ENCODE measurements around the gene CNR2.

Gene CNR2

GRCh38 chr1:23913212-23913880 lies at the start of gene CNR2:
CNR2 (minus strand) TSS chr1:23913362; CDS start chr1:23875617, 37,745 bp downstream.
- no peak within 1 kb of the TSS for H3K4me3 ChIP-seq (ENCODE audit: low read depth, low read length)
- POLR2A ChIA-PET, result no interaction called here
- CTCF ChIA-PET, result interaction anchor here (0.6 to 1.4 kb wide), 5 partner anchors 97 to 374 kb away, joined by 3 to 7 read pairs (median 3); no protein-coding TSS in a partner anchor
- H3K27ac ChIP-seq (ENCODE audit: extremely low read depth, low read depth, low read length), result no peak within 1 kb of the TSS
- H3K9me3 ChIP-seq (ENCODE audit: control insufficient read depth, insufficient read depth, low read depth, low read length), result no peaks in the 10 kb centered on the region
- H3K4me1 ChIP-seq (ENCODE audit: control insufficient read depth, insufficient read depth, low read length), result no peaks in the 10 kb centered on the region
- H3K36me3 ChIP-seq (ENCODE audit: control insufficient read depth in 2 of 2, insufficient read depth in 1 of 2, low read length in 2 of 2), result no peaks in the 10 kb centered on the region
- TF ChIP-seq TCF7L2 (IDR thresholded peaks at IDR 0.05; ENCODE audit: borderline replicate concordance, low read depth, low read length) (no peak), ZFHX2 (tag by site-specific recombination; conservative IDR thresholded peaks at IDR 0.05) (no peak), SCRT2 (tag by site-specific recombination; IDR thresholded peaks at IDR 0.05) (peak; percentile 67; the same call in 1 of the 2 replicates), PRDM2 (tag by site-specific recombination; IDR thresholded peaks at IDR 0.05; ENCODE audit: borderline replicate concordance) (no peak)

DNA sequence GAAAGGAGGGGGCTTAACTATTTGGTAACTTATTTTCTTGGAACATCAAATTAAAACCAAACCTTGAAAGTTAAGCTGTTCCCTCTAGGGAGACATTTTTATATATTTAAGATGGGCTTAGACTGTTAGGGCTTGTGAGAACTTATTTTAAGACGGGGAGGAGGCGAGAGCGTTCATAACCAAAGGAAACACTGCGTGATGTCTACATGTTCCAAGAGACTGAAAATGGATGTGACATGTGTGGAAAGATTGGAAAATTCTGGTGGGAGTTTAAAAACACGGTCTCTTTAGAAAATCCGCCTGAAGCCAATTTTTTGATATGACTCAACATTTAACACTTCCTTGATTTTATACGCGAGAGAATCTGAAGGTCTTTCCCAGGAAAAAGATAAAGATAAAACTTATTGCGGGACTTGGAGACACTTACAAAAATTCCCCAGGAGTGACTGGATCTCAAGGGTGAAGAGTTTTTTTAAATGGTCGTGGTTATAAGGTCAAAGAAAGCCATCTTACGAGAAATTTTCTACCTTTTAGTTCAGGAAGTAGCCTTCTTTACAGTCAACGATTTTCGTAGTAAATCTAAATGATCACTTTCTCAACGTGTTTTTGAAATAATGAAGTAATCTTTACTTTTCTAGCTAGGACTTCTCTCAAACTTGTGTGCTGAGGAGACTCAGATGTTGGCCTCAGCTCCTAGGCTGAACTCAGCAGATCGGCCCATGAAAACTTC lies 47.3 kb upstream of the CNR2 start:
- ChIA-PET CTCF (interaction anchor here (0.6 to 0.7 kb wide), 2 partner anchors 63 to 150 kb away, joined by 3 read pairs; no protein-coding TSS in a partner anchor), POLR2A (interaction anchor here (1.3 to 3.2 kb wide), 9 partner anchors 9 to 100 kb away, joined by 3 to 24 read pairs (median 6); partner anchors contain the start of gene SRSF10)
- TF ChIP-seq PRDM1 (tag by site-specific recombination; IDR thresholded peaks at IDR 0.05) (0 out of 2 replicates have a peak, but pooled peaks have one; percentile 6), ZNF292 (tag by site-specific recombination; IDR thresholded peaks at IDR 0.05; ENCODE audit: borderline replicate concordance, low read depth) (0 out of 2 replicates have a peak, but pooled peaks have one; percentile 5), ZNF335 (tag by site-specific recombination; conservative IDR thresholded peaks at IDR 0.05) (peak; percentile 4; the same call in 1 of the 2 replicates), IKZF3 (tag by site-specific recombination; IDR thresholded peaks at IDR 0.05) (peak; percentile 7; the same call in 1 of the 2 replicates), PRDM6 (tag by site-specific recombination; IDR thresholded peaks at IDR 0.05) (peak; percentile 72)
- TF ChIP-seq, protein P1, sequence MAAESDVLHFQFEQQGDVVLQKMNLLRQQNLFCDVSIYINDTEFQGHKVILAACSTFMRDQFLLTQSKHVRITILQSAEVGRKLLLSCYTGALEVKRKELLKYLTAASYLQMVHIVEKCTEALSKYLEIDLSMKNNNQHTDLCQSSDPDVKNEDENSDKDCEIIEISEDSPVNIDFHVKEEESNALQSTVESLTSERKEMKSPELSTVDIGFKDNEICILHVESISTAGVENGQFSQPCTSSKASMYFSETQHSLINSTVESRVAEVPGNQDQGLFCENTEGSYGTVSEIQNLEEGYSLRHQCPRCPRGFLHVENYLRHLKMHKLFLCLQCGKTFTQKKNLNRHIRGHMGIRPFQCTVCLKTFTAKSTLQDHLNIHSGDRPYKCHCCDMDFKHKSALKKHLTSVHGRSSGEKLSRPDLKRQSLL (tag by site-specific recombination; IDR thresholded peaks at IDR 0.05), result no peak
- TF ChIP-seq, protein P2, sequence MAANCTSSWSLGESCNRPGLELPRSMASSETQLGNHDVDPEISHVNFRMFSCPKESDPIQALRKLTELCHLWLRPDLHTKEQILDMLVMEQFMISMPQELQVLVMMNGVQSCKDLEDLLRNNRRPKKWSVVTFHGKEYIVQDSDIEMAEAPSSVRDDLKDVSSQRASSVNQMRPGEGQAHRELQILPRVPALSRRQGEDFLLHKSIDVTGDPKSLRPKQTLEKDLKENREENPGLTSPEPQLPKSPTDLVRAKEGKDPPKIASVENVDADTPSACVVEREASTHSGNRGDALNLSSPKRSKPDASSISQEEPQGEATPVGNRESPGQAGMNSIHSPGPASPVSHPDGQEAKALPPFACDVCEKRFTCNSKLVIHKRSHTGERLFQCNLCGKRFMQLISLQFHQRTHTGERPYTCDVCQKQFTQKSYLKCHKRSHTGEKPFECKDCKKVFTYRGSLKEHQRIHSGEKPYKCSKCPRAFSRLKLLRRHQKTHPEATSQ (tag by site-specific recombination; IDR thresholded peaks at IDR 0.05), result no peak
- Histone ChIP-seq H3K4me3 (ENCODE audit: low read depth, low read length) (peak overlapping the region; percentile 83), H3K36me3 (ENCODE audit: control insufficient read depth in 2 of 2, insufficient read depth in 1 of 2, low read length in 2 of 2) (peaks cover 6 to 43% of the 10 kb centered on the region in 2 experiments; a peak in 2 of 3 replicates), H3K27ac (ENCODE audit: extremely low read depth, low read depth, low read length) (peak overlapping the region; percentile 98), H3K4me1 (ENCODE audit: control insufficient read depth, insufficient read depth, low read length) (no peaks in the 10 kb centered on the region), H3K9me3 (ENCODE audit: control insufficient read depth, insufficient read depth, low read depth, low read length) (no peaks in the 10 kb centered on the region)

Data from HEK293 (cell line).